ENCODE measurements around the gene PPP5C.
"Not testable (repeated sequence)": the region's sequence is repeated elsewhere in the genome, so short reads cannot be mapped to it uniquely, and the experiment has no call there.

Gene PPP5C

DNA sequence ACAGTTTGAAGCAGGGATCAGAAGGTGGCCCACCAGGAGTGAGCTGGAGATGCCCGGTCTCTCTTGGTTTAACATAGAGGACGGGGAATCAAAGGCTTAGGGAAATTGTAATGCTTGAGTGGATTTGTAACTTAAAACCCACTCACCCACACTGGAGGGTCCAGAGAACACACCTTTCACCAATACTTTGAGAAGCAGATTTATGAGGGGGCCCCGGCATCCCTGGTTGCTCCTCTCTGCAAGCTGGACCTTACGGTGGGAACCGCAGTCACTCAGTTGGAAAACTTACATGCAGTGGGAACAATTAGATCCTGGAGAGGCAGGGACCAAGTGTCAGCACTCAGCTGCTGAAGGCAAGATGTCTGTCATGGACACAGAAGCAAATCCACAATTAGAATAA lies 20.5 kb downstream of the PPP5C start:
- DNase-seq, result no peak

DNA sequence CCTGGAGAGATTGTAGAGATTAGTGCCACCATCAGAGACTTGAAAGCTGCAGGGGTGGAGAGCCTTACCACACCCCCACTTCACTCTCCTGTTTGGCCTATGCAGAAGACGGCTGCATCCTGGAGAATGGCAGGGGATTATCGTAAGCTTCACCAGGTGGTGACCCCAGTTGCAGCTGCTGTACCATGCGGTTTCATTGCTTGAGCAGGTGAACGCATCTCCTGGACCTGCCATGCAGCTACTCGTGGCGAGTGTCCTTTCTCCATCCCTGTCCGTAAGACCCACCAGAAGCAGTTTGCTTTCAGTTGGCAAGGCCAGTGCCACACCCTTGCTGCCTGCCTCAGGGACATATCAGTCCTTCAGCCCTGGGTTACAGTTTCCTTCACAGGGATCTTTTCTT lies 21.2 kb downstream of the PPP5C start:
- no peak for DNase-seq

DNA sequence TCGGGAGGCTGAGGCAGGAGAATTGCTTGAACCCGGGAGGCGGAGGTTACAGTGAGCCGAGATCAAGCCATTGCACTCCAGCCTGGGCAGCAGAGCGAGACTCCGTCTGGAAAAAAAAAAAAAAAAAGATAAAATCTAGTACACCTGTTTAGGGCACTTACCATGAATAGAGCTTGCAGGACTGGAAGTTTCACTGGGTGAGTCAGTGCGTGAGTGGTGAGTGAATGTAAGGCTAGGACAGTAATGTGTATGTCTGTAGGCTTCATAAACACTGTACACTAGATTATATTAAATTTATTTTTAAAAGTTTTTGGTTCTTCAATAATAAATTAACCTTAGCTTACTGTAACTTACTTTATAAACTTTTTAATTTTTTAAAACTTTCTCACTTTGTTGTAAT lies 22.9 kb downstream of the PPP5C start:
- DNase-seq, result no peak

DNA sequence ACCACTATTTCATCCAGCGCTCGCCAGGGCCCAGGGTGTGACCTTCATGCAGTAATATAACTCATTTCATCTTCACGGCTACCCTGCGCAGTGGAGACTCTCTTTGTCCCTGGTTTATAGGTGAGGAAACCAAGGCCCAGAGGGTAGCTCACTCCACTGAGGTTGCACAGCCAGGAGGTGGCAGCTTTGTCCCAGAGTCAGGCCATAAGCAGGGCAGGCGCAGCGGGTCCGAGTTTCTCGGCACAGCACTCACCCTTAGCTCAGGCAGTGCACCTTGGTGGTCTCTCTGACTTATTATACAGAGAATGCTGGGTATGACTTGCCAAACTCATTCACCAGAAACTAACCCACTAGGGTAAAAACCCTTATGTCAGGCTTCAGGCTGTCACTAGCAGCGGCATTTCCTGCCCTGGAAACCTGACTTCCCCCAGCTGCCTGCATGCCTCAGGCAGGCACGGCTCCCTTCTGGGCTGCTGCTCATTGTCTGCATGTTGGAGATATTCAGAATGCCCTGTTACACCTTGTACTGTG lies 24.5 kb downstream of the PPP5C start:
- no peak for DNase-seq

DNA sequence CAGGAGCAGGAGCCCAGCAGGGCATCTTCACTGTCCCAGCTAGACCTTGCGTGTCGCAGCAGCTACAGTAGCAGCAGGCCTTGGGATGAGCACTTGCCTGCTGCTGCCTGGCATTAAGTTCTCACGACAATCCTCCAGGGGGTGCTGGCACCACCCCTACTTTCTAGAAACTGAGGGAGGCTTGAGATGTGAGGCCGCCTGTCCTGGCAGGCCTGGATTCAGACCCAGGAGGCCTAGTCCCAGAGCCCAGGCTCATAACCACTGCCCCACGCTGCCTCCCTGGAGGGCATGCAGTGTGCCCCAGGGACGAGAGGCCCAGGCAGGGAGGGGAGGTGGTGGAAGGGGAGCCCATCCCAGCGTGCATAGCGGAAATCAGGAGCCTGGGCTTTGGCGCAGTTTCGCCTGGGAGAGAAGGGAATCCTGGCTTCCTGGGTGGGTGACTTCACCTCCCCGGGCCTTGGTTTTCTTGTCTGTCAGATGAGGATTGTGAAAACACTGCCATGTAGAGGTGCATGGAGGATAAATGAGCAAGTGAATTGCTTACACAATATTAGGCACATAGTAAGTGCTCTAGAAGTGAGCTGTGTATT lies 26.1 kb downstream of the PPP5C start:
- no peak for DNase-seq

DNA sequence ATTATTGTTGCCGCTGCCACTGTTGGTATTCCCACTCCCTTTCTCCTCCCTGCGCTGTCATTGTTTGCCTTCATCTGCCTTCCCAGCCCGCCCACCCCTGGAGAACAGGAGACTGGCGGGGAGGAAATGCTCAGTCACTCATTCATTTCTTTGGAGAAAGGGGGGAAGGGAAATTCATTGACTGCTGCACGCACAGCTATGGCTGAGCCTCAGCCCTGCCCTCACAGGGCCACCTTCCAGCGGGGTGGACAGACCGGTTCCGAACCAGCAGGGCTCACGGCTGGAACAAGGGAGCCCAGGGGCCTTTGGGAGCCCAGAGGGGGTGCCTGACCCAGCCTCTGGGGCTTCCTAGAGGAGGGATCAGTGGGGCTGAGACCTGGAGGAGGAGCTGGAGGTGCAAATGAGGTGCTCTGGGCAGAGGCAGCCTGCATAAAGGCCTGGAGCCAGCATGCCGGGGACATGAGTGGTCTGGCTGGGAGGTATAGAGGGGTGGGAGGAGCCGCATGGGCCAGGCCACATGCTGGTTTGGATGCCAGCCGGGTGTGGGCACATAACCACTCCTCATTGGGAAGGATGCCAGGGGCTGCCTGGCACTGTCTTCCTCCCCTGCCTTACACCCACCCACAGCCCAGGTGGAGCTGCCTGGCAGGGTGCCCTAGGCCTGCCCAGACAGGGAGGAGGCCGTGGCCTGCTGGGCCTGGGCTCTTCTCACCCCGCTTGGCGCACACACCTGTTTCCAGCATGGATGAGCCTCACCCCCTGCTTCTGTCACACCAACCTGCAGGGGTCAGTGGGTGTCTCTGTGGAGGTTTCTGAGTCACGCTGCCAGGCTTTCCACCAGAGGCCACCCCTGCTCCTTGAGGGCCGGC lies 26.8 kb downstream of the PPP5C start:
- no peak for DNase-seq

DNA sequence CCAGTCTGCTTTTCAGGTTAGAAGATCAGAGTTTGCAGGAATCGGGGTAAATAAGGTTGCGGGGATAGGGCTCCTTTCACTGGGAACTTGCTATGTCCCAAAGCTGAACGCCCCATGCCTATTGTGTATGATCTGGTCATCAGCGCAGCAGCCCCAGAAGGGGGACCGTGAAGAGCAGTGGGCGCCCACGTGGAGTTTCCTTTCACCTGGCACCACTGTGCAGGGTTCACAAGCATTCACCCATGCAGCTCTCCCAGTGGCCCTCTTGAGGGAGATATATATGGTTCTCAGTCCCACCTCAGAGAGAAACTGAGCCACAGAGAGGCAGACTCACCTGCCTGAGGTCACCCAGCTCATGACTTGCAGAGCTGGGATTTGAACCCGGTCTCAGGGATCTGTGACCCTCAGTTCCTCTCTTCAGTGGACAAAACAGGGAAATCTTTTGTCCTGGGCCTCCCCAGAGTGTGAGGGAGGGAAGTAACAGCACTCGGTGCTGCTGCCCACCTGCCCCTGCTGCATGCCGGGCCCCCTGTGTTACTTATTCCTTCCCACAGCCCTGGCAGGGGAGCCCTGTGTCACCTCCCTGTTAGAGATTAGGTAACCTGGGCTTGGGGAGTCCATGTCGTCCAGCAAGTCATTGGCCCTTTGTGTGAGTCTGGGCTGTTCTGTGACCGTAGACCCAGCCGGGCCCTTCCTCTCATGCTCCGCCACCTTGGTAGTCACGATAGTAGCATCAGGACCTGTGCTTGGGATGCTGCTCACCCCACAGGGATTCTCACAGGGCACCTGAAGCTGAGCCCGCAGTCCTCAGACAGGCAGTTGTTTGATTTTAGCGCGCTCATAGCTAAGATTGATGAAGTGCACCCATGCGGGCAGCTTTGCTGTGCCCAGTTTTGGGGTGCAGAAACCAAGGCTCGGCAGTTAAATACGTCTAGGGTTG lies 27.9 kb downstream of the PPP5C start:
- no peak for DNase-seq

DNA sequence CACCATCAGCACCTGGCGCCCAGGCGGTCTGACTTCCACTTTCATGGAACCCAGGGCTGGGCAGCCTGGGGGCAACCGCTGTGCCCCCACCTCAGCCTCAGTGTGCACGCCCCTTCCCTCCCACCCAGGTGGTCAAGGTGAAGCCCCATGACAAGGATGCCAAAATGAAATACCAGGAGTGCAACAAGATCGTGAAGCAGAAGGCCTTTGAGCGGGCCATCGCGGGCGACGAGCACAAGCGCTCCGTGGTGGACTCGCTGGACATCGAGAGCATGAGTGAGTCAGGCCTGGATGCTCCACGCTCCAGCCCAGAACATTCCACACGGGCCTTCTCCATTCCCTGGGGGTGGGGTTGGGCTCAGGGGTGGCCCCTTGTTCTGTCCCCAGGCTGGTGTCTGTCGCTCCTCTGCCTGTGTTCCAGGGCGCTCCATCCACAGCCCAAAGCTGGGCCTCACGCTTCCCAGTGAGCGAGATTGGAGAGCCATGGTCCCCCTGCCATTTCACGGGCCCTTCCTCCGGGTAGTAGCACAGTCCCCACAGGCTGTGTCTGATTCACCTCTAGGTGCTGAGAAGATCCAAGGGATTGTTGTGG lies 28.7 kb downstream of the PPP5C start:
- DNase-seq, result not testable (repeated sequence)

DNA sequence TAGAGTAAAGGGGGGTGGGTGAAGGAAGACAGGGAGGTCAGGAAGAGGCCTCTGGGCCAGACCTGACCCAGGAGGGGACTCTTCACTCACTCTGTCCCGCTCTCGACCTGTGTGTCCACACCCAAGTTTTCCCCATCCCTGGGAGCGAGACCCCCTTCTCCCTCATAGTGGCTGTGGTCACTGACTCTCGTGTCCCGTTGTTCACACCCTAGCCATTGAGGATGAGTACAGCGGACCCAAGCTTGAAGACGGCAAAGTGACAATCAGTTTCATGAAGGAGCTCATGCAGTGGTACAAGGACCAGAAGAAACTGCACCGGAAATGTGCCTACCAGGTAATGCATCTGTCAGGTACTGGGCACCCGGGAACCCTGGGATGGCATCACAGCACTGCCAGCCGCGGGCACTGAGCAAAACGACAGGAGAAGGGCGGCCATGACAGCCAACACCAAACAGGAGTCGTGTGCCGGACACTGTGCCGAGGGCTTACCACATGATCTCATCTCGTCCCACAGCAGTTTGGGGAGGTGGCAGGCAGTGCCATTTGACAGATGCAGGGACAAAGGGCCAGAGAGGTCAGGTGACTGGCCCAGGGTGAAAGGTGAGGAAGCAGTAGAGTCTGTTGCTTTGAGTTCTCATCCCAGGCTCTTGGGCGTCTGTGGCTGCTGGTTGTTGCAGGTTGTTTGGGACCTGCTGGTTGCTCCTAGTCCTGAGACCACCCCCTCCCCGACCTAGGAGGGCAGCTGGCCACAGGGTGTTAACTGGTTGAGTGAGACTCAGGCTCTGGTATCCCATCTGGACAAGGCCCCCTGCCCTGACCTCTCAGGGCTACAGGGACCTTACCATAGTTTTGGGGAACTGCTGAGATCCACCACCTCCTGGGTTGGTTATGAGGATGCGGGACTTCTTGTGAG lies 29.6 kb downstream of the PPP5C start:
- no peak for DNase-seq

DNA sequence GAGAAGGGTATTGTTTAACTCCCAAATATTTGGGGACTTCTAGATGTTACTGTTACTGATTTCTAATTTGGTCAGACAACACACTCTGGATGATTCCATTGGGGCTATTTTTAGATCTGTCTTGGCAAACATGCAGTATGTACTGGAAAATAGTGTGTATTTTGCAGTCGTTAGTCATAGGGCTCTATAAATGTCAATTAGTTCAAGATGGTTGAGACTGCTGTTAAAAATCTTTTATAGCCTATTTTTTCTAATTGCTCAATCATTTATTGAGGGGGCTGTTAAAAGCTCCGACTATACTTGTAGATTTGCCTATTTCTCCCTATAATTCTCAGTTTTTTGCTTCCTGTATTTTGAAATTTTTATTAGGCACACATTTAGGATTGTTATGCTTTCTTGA lies 31.4 kb downstream of the PPP5C start:
- DNase-seq, result no peak

DNA sequence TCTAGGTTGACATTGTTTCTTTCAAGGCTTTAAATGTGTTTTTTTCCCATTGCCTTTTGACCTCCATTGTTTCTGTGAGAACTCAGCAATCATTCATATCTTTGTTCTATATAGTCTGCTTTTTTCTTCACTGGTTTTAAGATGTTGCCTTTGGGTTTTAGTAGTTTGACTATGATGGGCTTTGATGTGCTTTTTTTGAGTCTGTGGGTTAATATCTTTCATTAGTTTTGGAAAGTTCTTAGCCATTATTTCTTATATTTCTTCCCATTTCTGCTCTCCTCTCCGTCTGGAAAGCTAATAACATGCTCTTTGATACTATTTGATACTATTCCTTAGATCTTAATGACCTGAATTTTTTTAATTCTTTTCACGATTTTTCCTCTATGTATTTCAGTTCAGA lies 33.8 kb downstream of the PPP5C start:
- no peak for DNase-seq

DNA sequence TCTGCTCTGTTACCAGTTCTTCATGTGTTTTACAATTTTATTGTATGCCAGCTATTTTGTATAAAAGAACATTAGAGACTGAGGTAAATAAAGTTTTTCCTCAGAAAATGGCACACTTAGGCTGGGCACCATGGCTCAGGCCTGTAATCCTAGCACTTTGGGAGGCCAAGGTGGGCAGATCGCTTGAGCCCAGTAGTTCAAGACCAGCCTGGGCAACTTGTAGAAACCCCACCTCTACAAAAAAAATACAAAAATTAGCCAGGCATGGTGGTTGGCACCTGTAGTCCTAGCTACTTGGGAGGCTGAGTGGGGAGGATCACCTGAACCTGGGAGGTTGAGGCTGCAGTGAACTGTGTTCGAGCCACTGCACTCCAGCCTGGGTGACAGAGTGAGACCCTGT lies 34.5 kb downstream of the PPP5C start:
- DNase-seq, result no peak

DNA sequence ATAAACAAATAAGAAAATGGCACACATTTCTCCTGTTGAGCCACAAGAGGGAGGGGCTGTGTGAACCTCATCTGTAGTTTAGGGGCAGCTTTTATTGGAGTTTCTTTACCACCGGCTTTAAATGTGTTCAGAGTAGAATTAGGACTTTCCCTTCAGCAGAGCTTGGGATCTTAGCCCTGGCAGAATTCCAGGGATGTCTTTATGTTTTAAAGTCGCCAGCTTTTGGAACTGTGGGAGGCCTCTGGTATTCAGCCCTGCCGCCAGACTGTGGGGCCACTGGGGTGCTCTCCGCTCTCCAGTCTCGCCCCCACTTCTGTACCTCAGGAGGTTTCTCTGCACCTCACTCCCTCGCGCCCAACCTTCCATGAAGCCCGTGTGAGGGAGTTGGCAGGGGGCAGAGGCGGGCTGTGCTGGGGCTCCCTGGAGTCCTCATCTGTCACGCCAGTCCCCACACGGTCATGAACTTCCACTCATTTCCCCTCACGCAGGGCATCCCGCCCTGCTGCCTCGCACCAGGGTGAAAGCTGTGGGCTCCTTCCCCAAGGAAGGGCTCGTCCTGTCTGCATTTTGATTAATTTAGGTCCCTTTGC lies 35.0 kb downstream of the PPP5C start:
- DNase-seq, result no peak

DNA sequence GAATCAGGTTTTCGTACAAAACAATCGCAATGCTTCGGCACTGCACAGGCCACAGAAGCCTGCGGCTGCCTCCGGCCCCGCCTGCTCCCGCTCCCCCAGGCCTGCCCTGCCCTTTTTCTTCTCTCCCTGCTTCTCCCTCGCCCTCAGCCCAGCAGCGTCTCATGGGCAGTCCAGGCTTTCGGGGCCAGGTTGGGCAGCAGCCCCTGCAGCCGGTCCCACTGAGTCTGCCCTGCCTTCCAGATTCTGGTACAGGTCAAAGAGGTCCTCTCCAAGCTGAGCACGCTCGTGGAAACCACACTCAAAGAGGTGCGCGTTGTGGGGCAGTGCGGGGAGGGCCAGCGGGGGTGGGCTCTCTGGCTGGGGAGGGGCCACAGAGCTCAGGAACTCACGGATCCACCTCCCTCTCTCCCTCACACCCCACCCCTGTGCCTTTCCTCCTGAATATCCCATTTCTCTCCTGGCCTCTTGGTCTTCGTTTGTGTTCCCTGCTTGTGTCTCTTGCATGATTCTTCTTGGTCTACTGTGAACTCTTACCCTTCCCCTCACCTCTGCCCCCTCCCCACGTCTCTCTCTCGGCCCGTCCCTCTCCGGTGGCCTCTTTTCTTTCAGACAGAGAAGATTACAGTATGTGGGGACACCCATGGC lies 36.4 kb downstream of the PPP5C start:
- no peak for DNase-seq

DNA sequence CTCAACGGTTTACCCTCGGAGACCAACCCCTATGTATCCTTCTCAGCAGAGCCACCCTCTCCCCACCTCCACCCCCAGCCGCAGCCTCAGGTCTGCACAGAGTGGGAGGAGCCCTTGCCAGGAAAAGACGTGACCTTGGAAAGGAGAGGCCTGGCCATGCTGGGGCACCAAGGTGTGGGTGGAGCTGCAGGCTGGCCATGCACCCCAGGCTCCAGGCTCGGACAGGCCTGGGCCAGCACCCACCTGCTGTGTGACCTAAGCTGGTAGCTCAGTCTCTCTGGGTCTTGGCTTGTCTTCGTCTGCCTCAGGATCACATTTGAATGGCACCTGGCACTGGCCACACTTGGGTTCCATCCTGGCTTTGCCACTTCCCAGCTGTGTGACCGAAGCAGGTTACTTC lies 37.0 kb downstream of the PPP5C start:
- DNase-seq, result no peak

DNA sequence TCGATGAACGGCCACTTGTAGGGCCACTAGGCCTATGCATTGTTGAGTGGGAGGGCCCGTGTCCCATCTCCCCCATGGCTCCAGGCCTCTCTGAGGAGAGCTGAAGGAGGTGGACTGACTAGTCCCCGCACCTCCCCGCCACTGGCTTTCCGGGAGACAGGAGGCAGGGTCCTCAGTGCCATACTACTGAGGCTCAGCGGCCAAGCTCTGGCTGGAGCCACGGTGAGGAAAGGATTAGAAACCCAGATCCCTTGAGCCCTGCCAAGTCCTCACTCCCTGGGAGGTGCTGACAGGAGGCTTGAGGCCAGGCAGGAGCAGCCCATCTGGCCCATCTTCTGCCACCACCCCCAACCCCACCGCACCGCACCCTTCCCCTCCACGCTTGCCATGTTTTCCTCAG lies 37.5 kb downstream of the PPP5C start:
- no peak for DNase-seq

DNA sequence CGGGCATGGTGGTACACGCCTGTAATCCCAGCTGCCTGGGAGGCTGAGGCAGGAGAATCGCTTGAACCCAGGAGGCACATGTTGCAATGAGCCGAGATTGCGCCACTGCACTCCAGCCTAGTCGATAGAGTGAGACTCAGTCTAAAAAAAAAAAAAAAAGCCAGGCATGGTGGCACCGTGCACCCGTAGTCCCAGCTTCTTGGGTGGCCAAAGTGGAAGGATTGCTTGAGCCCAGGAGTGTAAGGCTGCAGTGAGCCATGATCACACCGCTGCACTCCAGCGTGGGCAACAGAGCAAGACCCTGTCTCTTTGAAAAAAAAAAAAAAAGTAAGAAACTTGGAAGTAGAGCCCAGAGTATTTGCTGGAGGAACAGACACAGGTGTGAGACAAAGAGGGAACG lies 38.7 kb downstream of the PPP5C start:
- DNase-seq, result no peak

DNA sequence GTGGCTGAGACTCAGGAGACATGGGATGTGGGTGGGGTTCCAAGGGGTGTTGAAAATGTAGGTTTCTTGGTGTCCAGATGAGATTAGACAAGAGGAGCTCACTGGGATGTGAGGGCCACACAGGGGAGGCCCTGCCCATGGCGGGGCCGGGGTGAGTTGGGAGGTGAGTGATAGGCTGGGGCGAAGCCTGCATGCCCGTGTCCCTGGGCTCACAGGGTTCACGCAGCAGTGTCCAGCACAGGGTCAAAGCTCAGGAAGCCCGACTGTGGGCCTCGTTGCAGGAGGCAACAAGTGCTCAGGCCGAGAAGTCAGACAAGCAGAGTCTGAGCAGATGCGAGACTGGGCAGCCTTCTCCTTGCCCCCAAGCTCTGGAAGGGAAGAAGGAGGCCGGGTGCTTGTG lies 39.3 kb downstream of the PPP5C start:
- no peak for DNase-seq

DNA sequence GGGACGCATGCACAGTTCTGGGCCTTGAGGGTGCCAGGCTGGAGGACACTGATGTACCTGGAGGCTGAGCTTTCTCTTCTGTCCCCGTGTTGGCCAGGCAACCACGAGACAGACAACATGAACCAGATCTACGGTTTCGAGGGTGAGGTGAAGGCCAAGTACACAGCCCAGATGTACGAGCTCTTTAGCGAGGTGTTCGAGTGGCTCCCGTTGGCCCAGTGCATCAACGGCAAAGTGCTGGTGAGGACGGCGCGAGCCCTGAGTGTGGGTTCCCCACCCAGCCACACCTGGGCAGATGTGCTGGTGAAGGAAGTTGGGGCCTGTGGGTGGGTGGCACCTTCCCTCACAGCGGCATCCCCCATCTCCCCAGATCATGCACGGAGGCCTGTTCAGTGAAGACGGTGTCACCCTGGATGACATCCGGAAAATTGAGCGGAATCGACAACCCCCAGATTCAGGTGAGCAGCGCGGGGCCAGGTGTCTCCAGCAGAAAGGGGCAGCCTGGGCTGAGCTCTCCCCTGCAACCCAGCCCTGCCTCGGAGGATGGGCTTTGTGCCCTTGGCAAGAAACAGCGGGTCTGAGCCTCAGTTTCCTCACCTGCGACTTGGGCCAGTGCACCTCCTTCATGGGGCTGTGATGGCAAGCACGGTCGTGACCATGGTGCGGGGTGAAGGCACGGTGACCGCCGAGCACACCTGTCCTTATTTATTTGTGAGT lies 40.3 kb downstream of the PPP5C start:
- DNase-seq, result no peak

DNA sequence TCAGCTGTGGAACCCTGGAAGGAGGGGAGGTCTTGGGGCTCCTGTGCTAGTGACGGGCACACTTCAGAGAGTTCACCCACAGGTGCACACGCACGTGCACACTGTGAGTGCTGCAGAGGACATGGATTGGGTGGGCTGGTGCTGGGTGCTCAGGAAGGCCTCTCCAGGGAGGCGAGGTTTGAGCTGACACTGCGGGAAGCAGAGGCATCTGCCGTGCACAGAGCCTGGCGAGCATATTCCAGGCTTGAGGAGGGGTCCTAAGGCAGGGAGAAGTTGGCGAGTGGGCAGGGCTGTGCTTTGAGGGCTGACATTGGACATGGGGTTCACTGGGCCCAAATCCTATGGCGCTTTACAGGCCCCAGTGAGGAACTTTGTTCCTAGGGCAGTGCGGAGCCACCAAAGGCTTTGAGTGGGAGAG lies 40.8 kb downstream of the PPP5C start:
- DNase-seq, result no peak
